HepG2 (cell line): ENCODE data around the gene ZNF524. TPM values are rescaled to one million over a fixed set of nuclear protein-coding genes. Genes with fewer than 3 reads are reported as not detected.
A peak's percentile ranks its signal among the peaks of the same experiment; 100 is the strongest.

Experiments used
- BORCS8-MEF2B ChIP-seq: sonication (generic); formaldehyde crosslinking; IDR thresholded peaks from 2 replicates; pipeline ENCODE4 v1.8.0; 2022; ENCODE audit warnings: mild to moderate bottlenecking, missing genetic modification reagents
- FOXP1 ChIP-seq, 2 experiments: fragments of 450-650 bp in 1 of 2; IDR thresholded peaks; 2 replicates each; pipeline ENCODE4 v1.6.1; 2017 to 2018; ENCODE audit warnings: antibody characterized with exemption in 1 of 2
- GFI1 ChIP-seq: sonication (generic); formaldehyde crosslinking; IDR thresholded peaks from 2 replicates; pipeline ENCODE4 v1.5.0; 2020; ENCODE audit warnings: missing genetic modification reagents, mild to moderate bottlenecking, borderline replicate concordance
- HMGA1 ChIP-seq: sonication (generic); formaldehyde crosslinking; conservative IDR thresholded peaks from 2 replicates; pipeline ENCODE4 v1.4.0; 2020; ENCODE audit warnings: missing genetic modification reagents
- HOXA3 ChIP-seq: sonication (generic); formaldehyde crosslinking; IDR thresholded peaks from 2 replicates; pipeline ENCODE4 v1.5.0; 2020; ENCODE audit warnings: missing genetic modification reagents
- MAFK ChIP-seq, 2 experiments: IDR thresholded peaks in 1 of 2; conservative IDR thresholded peaks in 1 of 2; 2 replicates each; pipeline ENCODE4 v1.6.1; 2011; ENCODE audit warnings: improper control_type of control experiment in 2 of 2, low read length in 2 of 2
- NRL ChIP-seq: sonication (generic); formaldehyde crosslinking; IDR thresholded peaks from 2 replicates; pipeline ENCODE4 v1.5.0; 2020; ENCODE audit warnings: missing genetic modification reagents, mild to moderate bottlenecking, moderate library complexity, borderline replicate concordance
- SCMH1 ChIP-seq: sonication (generic); formaldehyde crosslinking; IDR thresholded peaks from 2 replicates; pipeline ENCODE4 v1.9.0; 2021; ENCODE audit warnings: missing genetic modification reagents, mild to moderate bottlenecking, borderline replicate concordance
- SIX1 ChIP-seq: sonication (generic); formaldehyde crosslinking; IDR thresholded peaks from 2 replicates; pipeline ENCODE4 v1.4.0; 2020; ENCODE audit warnings: missing genetic modification reagents, borderline replicate concordance
- SMYD3 ChIP-seq: sonication (generic); formaldehyde crosslinking; IDR thresholded peaks from 2 replicates; pipeline ENCODE4 v1.8.1; 2023; ENCODE audit warnings: mild to moderate bottlenecking, missing genetic modification reagents
- TBX2 ChIP-seq: sonication (generic); formaldehyde crosslinking; IDR thresholded peaks from 2 replicates; pipeline ENCODE4 v1.5.0; 2020; ENCODE audit warnings: missing genetic modification reagents, mild to moderate bottlenecking, borderline replicate concordance
- TOPORS ChIP-seq: sonication (generic); formaldehyde crosslinking; IDR thresholded peaks from 2 replicates; pipeline ENCODE4 v1.8.0; 2023; ENCODE audit warnings: mild to moderate bottlenecking, missing genetic modification reagents
- ZBTB42 ChIP-seq: sonication (generic); formaldehyde crosslinking; IDR thresholded peaks from 2 replicates; pipeline ENCODE4 v1.5.0; 2020; ENCODE audit warnings: mild to moderate bottlenecking, missing genetic modification reagents
- ZBTB7A ChIP-seq: sonication (generic); formaldehyde crosslinking; IDR thresholded peaks from 2 replicates; pipeline ENCODE4 v1.8.0; 2022; ENCODE audit warnings: mild to moderate bottlenecking, missing genetic modification reagents
- ZMYM3 ChIP-seq: sonication (generic); formaldehyde crosslinking; IDR thresholded peaks from 2 replicates; pipeline ENCODE4 v1.5.1; 2020; ENCODE audit warnings: mild to moderate bottlenecking, missing genetic modification reagents
- ZNF142 ChIP-seq: sonication (generic); formaldehyde crosslinking; IDR thresholded peaks from 2 replicates; pipeline ENCODE4 v1.4.0; 2020; ENCODE audit warnings: missing genetic modification reagents
- ZNF260 ChIP-seq: sonication (generic); formaldehyde crosslinking; IDR thresholded peaks from 2 replicates; pipeline ENCODE4 v1.4.0; 2020; ENCODE audit warnings: missing genetic modification reagents, low read depth, mild to moderate bottlenecking, borderline replicate concordance
- ZNF335 ChIP-seq: sonication (generic); formaldehyde crosslinking; IDR thresholded peaks from 2 replicates; pipeline ENCODE4 v1.4.0; 2020; ENCODE audit warnings: missing genetic modification reagents
- ZNF563 ChIP-seq: sonication (generic); formaldehyde crosslinking; IDR thresholded peaks from 2 replicates; pipeline ENCODE4 v1.8.0; 2022; ENCODE audit warnings: mild to moderate bottlenecking, moderate library complexity, missing genetic modification reagents
- ZNF670 ChIP-seq: sonication (generic); formaldehyde crosslinking; IDR thresholded peaks from 2 replicates; pipeline ENCODE4 v1.8.0; 2022; ENCODE audit warnings: mild to moderate bottlenecking, missing genetic modification reagents, borderline replicate concordance
- ZNF784 ChIP-seq: sonication (generic); formaldehyde crosslinking; IDR thresholded peaks from 2 replicates; pipeline ENCODE4 v1.5.1; 2020; ENCODE audit warnings: missing genetic modification reagents, mild to moderate bottlenecking, borderline replicate concordance
- ZNF788 ChIP-seq: sonication (generic); formaldehyde crosslinking; IDR thresholded peaks from 2 replicates; pipeline ENCODE4 v1.5.0; 2020; ENCODE audit warnings: mild to moderate bottlenecking, missing genetic modification reagents, borderline replicate concordance
- polyA plus RNA-seq, 8 experiments: library from polyadenylated mRNA; depleted of rRNA in 3 of 8; stranded (reverse) in 7 of 8; unstranded in 1 of 8; fragments of >200 nt; fragmentation: Illumina TruSeq in 4 of 8; extraction: Trizol in 4 of 8; gene quantifications; 2 replicates each; pipeline versions ENCODE4 v1.2.1 to v1.2.3, GENCODE V29; 2011 to 2016; ENCODE audit warnings: low read depth in 4 of 8, missing spikeins in 1 of 8, mixed read lengths in 1 of 8; ENCODE audit not compliant: insufficient read depth in 1 of 8
- total RNA-seq, 5 experiments: library from RNA; depleted of rRNA; stranded (reverse); fragments of >200 nt; fragmentation: Illumina TruSeq; extraction: Trizol; gene quantifications; 2 replicates each; pipeline ENCODE4 v1.2.3, GENCODE V29; 2016; ENCODE audit warnings: low read depth in 1 of 5
- TF ChIP-seq, protein P1 (sequence below): IDR thresholded peaks from 2 replicates; pipeline ENCODE4 v1.6.1; 2016; ENCODE audit warnings: missing compliant biosample characterization, missing genetic modification reagents, borderline replicate concordance

The ZNF524 gene
- total and polyA plus RNA-seq, 2 of the 13 experiments (the other 11 are each of a cell fraction or from before 2014, with no cell fraction given): 3.2 to 4.6 TPM

- no peak for TF ChIP-seq SCMH1 (CRISPR knock-in tag)
- TF ChIP-seq ZNF670 (CRISPR knock-in tag): no peak
- no peak for TF ChIP-seq SMYD3 (CRISPR knock-in tag)
- TF ChIP-seq MAFK (conservative IDR thresholded peaks at IDR 0.05 in 1 of 2, IDR thresholded peaks at IDR 0.05 in 1 of 2; ENCODE audit: low read length in 2 of 2): no peak
- TF ChIP-seq SIX1 (CRISPR knock-in tag): 0 out of 2 replicates have a peak, but pooled peaks have one; percentile 20
- TF ChIP-seq ZNF335 (CRISPR knock-in tag): no peak
- TF ChIP-seq HMGA1 (CRISPR knock-in tag): no peak
- TF ChIP-seq HOXA3: no peak
- no peak for TF ChIP-seq GFI1 (CRISPR knock-in tag)
- no peak for TF ChIP-seq ZBTB42 (CRISPR knock-in tag)
- TF ChIP-seq TBX2 (CRISPR knock-in tag): peak; percentile 18
- TF ChIP-seq, protein P1, sequence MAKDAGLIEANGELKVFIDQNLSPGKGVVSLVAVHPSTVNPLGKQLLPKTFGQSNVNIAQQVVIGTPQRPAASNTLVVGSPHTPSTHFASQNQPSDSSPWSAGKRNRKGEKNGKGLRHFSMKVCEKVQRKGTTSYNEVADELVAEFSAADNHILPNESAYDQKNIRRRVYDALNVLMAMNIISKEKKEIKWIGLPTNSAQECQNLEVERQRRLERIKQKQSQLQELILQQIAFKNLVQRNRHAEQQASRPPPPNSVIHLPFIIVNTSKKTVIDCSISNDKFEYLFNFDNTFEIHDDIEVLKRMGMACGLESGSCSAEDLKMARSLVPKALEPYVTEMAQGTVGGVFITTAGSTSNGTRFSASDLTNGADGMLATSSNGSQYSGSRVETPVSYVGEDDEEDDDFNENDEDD (CRISPR knock-in tag): no peak
- no peak for TF ChIP-seq FOXP1 (IDR thresholded peaks at IDR 0.05)
- no peak for TF ChIP-seq FOXP1 (CRISPR knock-in tag; IDR thresholded peaks at IDR 0.05)
- no peak for TF ChIP-seq ZNF563 (CRISPR knock-in tag)
- TF ChIP-seq ZNF142 (CRISPR knock-in tag): no peak
- TF ChIP-seq BORCS8-MEF2B: no peak
- no peak for TF ChIP-seq ZBTB7A (CRISPR knock-in tag)
- TF ChIP-seq ZNF260 (CRISPR knock-in tag): no peak
- no peak for TF ChIP-seq TOPORS (CRISPR knock-in tag)
- TF ChIP-seq ZNF784: no peak
- peak; percentile 54; the same call in 1 of the 2 replicates for TF ChIP-seq ZNF788 (CRISPR knock-in tag)
- TF ChIP-seq NRL (CRISPR knock-in tag): no peak
- peak; percentile 87 for TF ChIP-seq ZMYM3 (CRISPR knock-in tag)
Observed at GRCh38 chr19:55581145-55581822, 18.8 kb upstream of the ZNF524 start (continued).
